Activated T-helper 1 cell treated with anti-CD3 and anti-CD28 coated beads, Interleukin-2, amount 50 U/mL, for 16 hours (primary cell): ENCODE data around the gene KIF1C.
A peak's percentile ranks its signal among the peaks of the same experiment; 100 is the strongest.

Experiments
- DNase-seq, 2 donors: peaks; one replicate each; pipeline ENCODE4 v3.0.0-alpha.2; 2020; ENCODE audit warnings: low read depth in 1 of 2, low spot score in 1 of 2

KIF1C gene

GRCh38 chr17:4968486-4969046 lies 29.2 kb upstream of the KIF1C start:
- no peak for DNase-seq

- no peak for DNase-seq
These were observed 28.7 kb upstream of the KIF1C start for GRCh38 chr17:4969047-4969550.

GRCh38 chr17:4969551-4970173 lies 28.1 kb upstream of the KIF1C start:
- DNase-seq = no peak

GRCh38 chr17:4970273-4970672 lies 27.5 kb upstream of the KIF1C start:
- DNase-seq = no peak

- DNase-seq = no peak
These were observed 25.9 kb upstream of the KIF1C start for GRCh38 chr17:4971826-4972225.

- DNase-seq = no peak
These were observed 25.4 kb upstream of the KIF1C start for GRCh38 chr17:4972322-4972721.

GRCh38 chr17:4972752-4973151 lies 25.0 kb upstream of the KIF1C start:
- DNase-seq = no peak

- no peak for DNase-seq
These were observed 24.3 kb upstream of the KIF1C start for GRCh38 chr17:4973256-4974114.

GRCh38 chr17:4974115-4974670 lies 23.6 kb upstream of the KIF1C start:
- DNase-seq = no peak

- DNase-seq = no peak
These were observed 19.0 kb upstream of the KIF1C start for GRCh38 chr17:4978726-4979125.

GRCh38 chr17:4980644-4981216 lies 17.0 kb upstream of the KIF1C start:
- DNase-seq = no peak

- no peak for DNase-seq
These were observed 15.4 kb upstream of the KIF1C start for GRCh38 chr17:4982305-4982704.

GRCh38 chr17:4986403-4986802 lies 11.3 kb upstream of the KIF1C start:
- DNase-seq = no peak

- peak; percentile 79 to 81 for DNase-seq
These were observed 10.6 kb upstream of the KIF1C start, which contains the start of gene CAMTA2 for GRCh38 chr17:4986951-4987766. CAMTA2 (minus strand) TSS chr17:4987675; CDS start chr17:4986222, 1,453 bp downstream.

GRCh38 chr17:4987767-4988567 lies 9.8 kb upstream of the KIF1C start:
- no peak for DNase-seq

GRCh38 chr17:4994081-4994595 lies 3.6 kb upstream of the KIF1C start:
- DNase-seq = no peak

GRCh38 chr17:4998027-4998731 lies 429 bp downstream of the KIF1C start:
- DNase-seq = no peak

GRCh38 chr17:4998732-4999429 lies 1.1 kb downstream of the KIF1C start:
- no peak for DNase-seq
